Vagina (tissue), 2 donors: ENCODE results near the gene UGT1A3. TPM values are rescaled to one million over a fixed set of nuclear protein-coding genes. Genes with fewer than 3 reads are reported as not detected.

Source experiments
- DNase-seq, 2 donors: peaks; one replicate each; pipeline ENCODE4 v3.0.0-alpha.2; 2017; ENCODE audit errors: extremely low spot score in 2 of 2
- H3K27ac ChIP-seq: fragments of 200-600 bp; sonication (generic); one replicate; pipeline ENCODE4 v1.5.1; 2019
- H3K27me3 ChIP-seq: fragments of 200-600 bp; sonication (generic); one replicate; pipeline ENCODE4 v1.5.1; 2019
- H3K36me3 ChIP-seq, 2 donors: fragments of 200-600 bp; sonication (generic); one replicate each; pipeline ENCODE4 v1.5.1; 2017 to 2019
- H3K4me1 ChIP-seq: fragments of 200-600 bp; sonication (generic); one replicate; pipeline ENCODE4 v1.5.1; 2019
- H3K4me3 ChIP-seq, 2 donors: fragments of 200-600 bp; sonication (generic); 1 replicate in 1 of 2; 2 replicates in 1 of 2; pipeline ENCODE4 v1.5.1; 2016 to 2019
- H3K9me3 ChIP-seq: fragments of 200-600 bp; sonication (generic); one replicate; pipeline ENCODE4 v1.5.1; 2019
- CTCF ChIP-seq, 3 experiments: fragments of 450-650 bp in 2 of 3; fragments of 200-600 bp in 1 of 3; sonication (generic) in 1 of 3; IDR thresholded peaks; one replicate each; pipeline ENCODE4 v1.5.1; 2017 to 2019; ENCODE audit warnings: antibody characterized with exemption in 3 of 3, mild to moderate bottlenecking in 2 of 3, moderate library complexity in 2 of 3
- POLR2A ChIP-seq, 2 donors: fragments of 450-650 bp; IDR thresholded peaks; one replicate each; pipeline ENCODE4 v1.6.1; 2017; ENCODE audit warnings: antibody characterized with exemption in 2 of 2, mild to moderate bottlenecking in 2 of 2, moderate library complexity in 2 of 2
- POLR2AphosphoS5 ChIP-seq, 2 donors: sonication (generic); formaldehyde crosslinking; IDR thresholded peaks; one replicate each; pipeline ENCODE4 v1.9.0; 2017; ENCODE audit warnings: antibody characterized with exemption in 2 of 2, mild to moderate bottlenecking in 2 of 2, low read depth in 1 of 2; ENCODE audit not compliant: insufficient read depth in 1 of 2
- intact Hi-C: fragments of 100-400 bp; cut with DNase I; formaldehyde crosslinking; loops from one replicate; pipeline ENCODE4 v1.15.1; 2023
- total RNA-seq: library from RNA; depleted of rRNA; stranded (reverse); fragments of >200 nt; gene quantifications from one replicate; pipeline ENCODE4 v1.2.3, GENCODE V29; 2016

Gene UGT1A3
- total RNA-seq, 1 donor from 2014 or later, result not detected

GRCh38 chr2:233769260-233769659 is 40.4 kb downstream of the UGT1A3 start:
- TF ChIP-seq POLR2A (IDR thresholded peaks at IDR 0.05) (no peak), CTCF (IDR thresholded peaks at IDR 0.05) (no peak), POLR2AphosphoS5 (IDR thresholded peaks at IDR 0.05; ENCODE audit: insufficient read depth in 1 of 2, low read depth in 1 of 2) (no peak)
- DNase-seq, result no peak
- intact Hi-C loops, result no loop called here
- no peaks in the 10 kb centered on the region for H3K9me3 ChIP-seq
- no peak overlapping the region for H3K27ac ChIP-seq
- H3K36me3 ChIP-seq, result no peaks in the 10 kb centered on the region
- no peak overlapping the region for H3K4me3 ChIP-seq
- H3K4me1 ChIP-seq, result no peaks in the 10 kb centered on the region
- H3K27me3 ChIP-seq, result no peaks in the 10 kb centered on the region

- Histone ChIP-seq H3K27me3 (no peaks in the 10 kb centered on the region), H3K36me3 (no peaks in the 10 kb centered on the region), H3K4me1 (no peaks in the 10 kb centered on the region), H3K9me3 (no peaks in the 10 kb centered on the region), H3K4me3 (no peak overlapping the region), H3K27ac (no peak overlapping the region)
- intact Hi-C loops, result no loop called here
- DNase-seq, result no peak
- TF ChIP-seq POLR2AphosphoS5 (IDR thresholded peaks at IDR 0.05; ENCODE audit: insufficient read depth in 1 of 2, low read depth in 1 of 2) (no peak), CTCF (IDR thresholded peaks at IDR 0.05) (no peak), POLR2A (IDR thresholded peaks at IDR 0.05) (no peak)
Observed at GRCh38 chr2:233772153-233772552, 43.3 kb downstream of the UGT1A3 start.

- H3K4me1 ChIP-seq, result no peaks in the 10 kb centered on the region
- TF ChIP-seq POLR2AphosphoS5 (IDR thresholded peaks at IDR 0.05; ENCODE audit: insufficient read depth in 1 of 2, low read depth in 1 of 2), result no peak
- TF ChIP-seq POLR2A (IDR thresholded peaks at IDR 0.05), result no peak
- no peak for TF ChIP-seq CTCF (IDR thresholded peaks at IDR 0.05)
- H3K36me3 ChIP-seq, result no peaks in the 10 kb centered on the region
- no peak for DNase-seq
- H3K4me3 ChIP-seq, result no peak overlapping the region
- no peaks in the 10 kb centered on the region for H3K9me3 ChIP-seq
- H3K27ac ChIP-seq, result no peak overlapping the region
- intact Hi-C loops, result no loop called here
- H3K27me3 ChIP-seq, result no peaks in the 10 kb centered on the region
Observed at GRCh38 chr2:233772583-233772982, 43.7 kb downstream of the UGT1A3 start.

- Histone ChIP-seq H3K27ac (no peak overlapping the region), H3K9me3 (no peaks in the 10 kb centered on the region), H3K4me3 (no peak overlapping the region), H3K36me3 (no peaks in the 10 kb centered on the region), H3K4me1 (no peaks in the 10 kb centered on the region), H3K27me3 (no peaks in the 10 kb centered on the region)
- TF ChIP-seq POLR2AphosphoS5 (IDR thresholded peaks at IDR 0.05; ENCODE audit: insufficient read depth in 1 of 2, low read depth in 1 of 2), result no peak
- no peak for TF ChIP-seq CTCF (IDR thresholded peaks at IDR 0.05)
- TF ChIP-seq POLR2A (IDR thresholded peaks at IDR 0.05), result no peak
- intact Hi-C loops, result no loop called here
- DNase-seq, result no peak
Observed at GRCh38 chr2:233773854-233774253, 45.0 kb downstream of the UGT1A3 start.

GRCh38 chr2:233775414-233775813 is 46.6 kb downstream of the UGT1A3 start:
- H3K9me3 ChIP-seq, result no peaks in the 10 kb centered on the region
- H3K4me3 ChIP-seq, result no peak overlapping the region
- no peak for TF ChIP-seq POLR2A (IDR thresholded peaks at IDR 0.05)
- no peak for TF ChIP-seq CTCF (IDR thresholded peaks at IDR 0.05)
- no peak for TF ChIP-seq POLR2AphosphoS5 (IDR thresholded peaks at IDR 0.05; ENCODE audit: insufficient read depth in 1 of 2, low read depth in 1 of 2)
- no peaks in the 10 kb centered on the region for H3K36me3 ChIP-seq
- intact Hi-C loops, result no loop called here
- no peaks in the 10 kb centered on the region for H3K27me3 ChIP-seq
- no peak for DNase-seq
- H3K27ac ChIP-seq, result no peak overlapping the region
- H3K4me1 ChIP-seq, result no peaks in the 10 kb centered on the region
